Endothelial cell of umbilical vein (primary cell): ENCODE data around the gene CLTB. TPM values are rescaled to one million over a fixed set of nuclear protein-coding genes. Genes with fewer than 3 reads are reported as not detected.

Experiments used
- BruUV-seq: library from RNA; stranded (reverse); fragments of 400-500 nt; replicated peaks from 2 replicates; lab custom pipeline; 2021; lab: Mats Ljungman, UMichigan
- CTCF ChIA-PET: fragments of 300-600, 350-600 bp; sonication (Branson Sonifier 250); formaldehyde crosslinking; loops from one replicate; lab custom pipeline; 2021; ENCODE audit warnings: antibody characterized with exemption, inconsistent platforms; lab: Charles Lee
- POLR2A ChIA-PET: fragments of 300-600, 350-600 bp; sonication (Branson Sonifier 250); formaldehyde crosslinking; loops from one replicate; lab custom pipeline; 2021; ENCODE audit warnings: antibody characterized with exemption, inconsistent platforms; lab: Charles Lee
- DNase-seq: peaks from one replicate; pipeline ENCODE4 v3.0.0-alpha.2; 2011; ENCODE audit warnings: low read depth, low spot score
- FAIRE-seq: peaks from 2 replicates; lab custom pipeline; 2011; peaks lifted over from hg19 to GRCh38; lab: Jason Lieb, UNC
- H2AFZ ChIP-seq: 2 replicates; pipeline ENCODE4 v1.6.0; 2012; ENCODE audit warnings: low read depth, low read length, control low read depth, inconsistent platforms
- H3K27ac ChIP-seq: 2 replicates; pipeline ENCODE4 v1.5.1; 2011; ENCODE audit warnings: low read depth, mild to moderate bottlenecking, control low read depth, low read length, moderate library complexity; ENCODE audit not compliant: insufficient read depth
- H3K27me3 ChIP-seq, 2 experiments: 2 replicates each; pipeline versions ENCODE4 v1.6.0 to v1.6.1; 2011; ENCODE audit warnings: low read length in 2 of 2, mixed read lengths in 1 of 2; ENCODE audit not compliant: control insufficient read depth in 2 of 2, insufficient read depth in 2 of 2
- H3K36me3 ChIP-seq, 2 experiments: 2 replicates in 1 of 2; 3 replicates in 1 of 2; pipeline ENCODE4 v1.5.1; 2011; ENCODE audit warnings: low read length in 2 of 2, mild to moderate bottlenecking in 1 of 2, moderate library complexity in 1 of 2; ENCODE audit not compliant: control insufficient read depth in 2 of 2, insufficient read depth in 2 of 2; ENCODE audit errors: extremely low read depth in 1 of 2
- H3K4me1 ChIP-seq: 3 replicates; pipeline ENCODE4 v1.5.1; 2011; ENCODE audit warnings: mild to moderate bottlenecking, low read length; ENCODE audit not compliant: control insufficient read depth, insufficient read depth; ENCODE audit errors: extremely low read depth
- H3K4me2 ChIP-seq: 2 replicates; pipeline ENCODE4 v1.6.1; 2011; ENCODE audit warnings: low read length, control low read depth, mixed read lengths; ENCODE audit not compliant: insufficient read depth
- H3K4me3 ChIP-seq, 3 experiments: fragments of 200-600 bp in 1 of 3; sonication (generic), shearing (Covaris generic) in 1 of 3; replicated peaks in 1 of 3; 2 replicates each; pipeline ENCODE4 v1.5.1; 2011 to 2016; ENCODE audit warnings: control low read depth in 3 of 3, low read length in 3 of 3, mild to moderate bottlenecking in 2 of 3, inconsistent platforms in 1 of 3, low read depth in 1 of 3, moderate library complexity in 1 of 3; ENCODE audit not compliant: insufficient read depth in 1 of 3
- H3K79me2 ChIP-seq: 2 replicates; pipeline ENCODE4 v1.6.0; 2012; ENCODE audit warnings: low read length, inconsistent platforms; ENCODE audit not compliant: control insufficient read depth, insufficient read depth
- H3K9ac ChIP-seq: replicated peaks from 2 replicates; pipeline ENCODE3; 2011; ENCODE audit warnings: low read length, control low read depth; ENCODE audit not compliant: insufficient read depth; ENCODE audit errors: extremely low read depth
- H3K9me1 ChIP-seq: replicated peaks from 3 replicates; pipeline ENCODE4 v1.6.0; 2011; ENCODE audit warnings: mild to moderate bottlenecking, low read length; ENCODE audit not compliant: control insufficient read depth, insufficient read depth; ENCODE audit errors: extremely low read depth
- H3K9me3 ChIP-seq: replicated peaks from 2 replicates; pipeline ENCODE4 v1.5.1; 2012; ENCODE audit warnings: low read length, inconsistent platforms; ENCODE audit not compliant: control insufficient read depth, insufficient read depth
- H4K20me1 ChIP-seq: replicated peaks from 2 replicates; pipeline ENCODE3; 2011; ENCODE audit warnings: mild to moderate bottlenecking, low read length; ENCODE audit not compliant: control insufficient read depth, insufficient read depth; ENCODE audit errors: extremely low read depth
- CTCF ChIP-seq, 2 donors: IDR thresholded peaks; 1 replicate in 1 of 2; 2 replicates in 1 of 2; pipeline ENCODE4 v1.5.1; 2011; ENCODE audit warnings: low read length in 2 of 2, mild to moderate bottlenecking in 2 of 2, moderate library complexity in 2 of 2, control low read depth in 1 of 2, inconsistent platforms in 1 of 2, low read depth in 1 of 2; ENCODE audit not compliant: insufficient read depth in 1 of 2; ENCODE audit errors: extremely low read depth in 1 of 2
- EZH2 ChIP-seq: IDR thresholded peaks from 2 replicates; pipeline ENCODE4 v1.6.1; 2012; ENCODE audit warnings: borderline replicate concordance, low read depth, mild to moderate bottlenecking, moderate library complexity, low read length, inconsistent platforms; ENCODE audit not compliant: severe bottlenecking
- FOS ChIP-seq: IDR thresholded peaks from 2 replicates; pipeline ENCODE4 v1.6.1; 2011; ENCODE audit warnings: mild to moderate bottlenecking, low read length, moderate library complexity, borderline replicate concordance; ENCODE audit not compliant: insufficient read depth
- GATA2 ChIP-seq: IDR thresholded peaks from 2 replicates; pipeline ENCODE4 v1.7.0; 2011; ENCODE audit warnings: low read depth, mild to moderate bottlenecking, moderate library complexity, mixed read lengths, low read length; ENCODE audit not compliant: insufficient read length, insufficient read depth
- JUN ChIP-seq: IDR thresholded peaks from 2 replicates; pipeline ENCODE4 v1.6.1; 2011; ENCODE audit warnings: borderline replicate concordance, low read depth; ENCODE audit not compliant: insufficient read length, insufficient read depth
- MAX ChIP-seq: IDR thresholded peaks from 2 replicates; pipeline ENCODE4 v1.6.1; 2011; ENCODE audit not compliant: insufficient read depth, insufficient read length
- MYC ChIP-seq: IDR thresholded peaks from one replicate; pipeline ENCODE4 v1.6.1; 2011; ENCODE audit warnings: mild to moderate bottlenecking, low read depth, low read length
- POLR2A ChIP-seq: IDR thresholded peaks from 2 replicates; pipeline ENCODE4 v1.6.1; 2012; ENCODE audit warnings: low read depth, mild to moderate bottlenecking, control low read depth, low read length
- POLR2AphosphoS5 ChIP-seq: IDR thresholded peaks from 2 replicates; pipeline ENCODE4 v1.6.1; 2012; ENCODE audit warnings: low read depth, mild to moderate bottlenecking, control low read depth, low read length, moderate library complexity; ENCODE audit not compliant: insufficient read depth
- dilution Hi-C: fragments of 300-500 bp; cut with MboI; formaldehyde crosslinking; loops from one replicate; pipeline ENCODE4 v1.15.0; 2019; ENCODE audit warnings: low sequenced_read_pairs; ENCODE audit not compliant: extremely low pct_ligation_motif_present
- intact Hi-C: fragments of 100-400 bp; cut with micrococcal nuclease; formaldehyde crosslinking; loops from one replicate; pipeline ENCODE4 v1.10.0; 2022
- polyA plus RNA-seq, 4 experiments: library from polyadenylated mRNA; depleted of rRNA in 3 of 4; stranded (reverse) in 3 of 4; unstranded in 1 of 4; fragments of >200 nt; gene quantifications; 2 replicates each; pipeline versions ENCODE4 v1.2.1 to v1.2.3, GENCODE V29; 2011 to 2012; ENCODE audit warnings: missing spikeins in 1 of 4
- total RNA-seq: library from RNA; stranded (reverse); gene quantifications from 2 replicates; pipeline ENCODE4 v1.2.3, GENCODE V29; 2021

The CLTB gene
- total and polyA plus RNA-seq, 2 donors (not counting 3 experiments of a cell fraction or from before 2014, with no cell fraction given) = 73.2 to 111 TPM

- intact Hi-C loops (loop anchor here (10.0 kb wide), 2 partner anchors 167 to 1027 kb away; partner anchors contain the start of genes DBN1 and GPRIN1), dilution Hi-C loops (no loop called here)
- DNase-seq (no peak), FAIRE-seq (no peak)
- Histone ChIP-seq H3K36me3 (no peaks in the 10 kb centered on the region), H3K27me3 (no peaks in the 10 kb centered on the region), H3K79me2 (peaks cover 35% of the 10 kb centered on the region), H3K4me2 (peak overlapping the region; percentile 79), H3K9ac (peak overlapping the region; percentile 95), H3K4me3 (peak overlapping the region; percentile 68 to 85 (median 75)), H3K27ac (peak overlapping the region; percentile 98), H3K9me3 (no peaks in the 10 kb centered on the region), H4K20me1 (no peaks in the 10 kb centered on the region), H2AFZ (peak overlapping the region; percentile 89), H3K9me1 (no peaks in the 10 kb centered on the region), H3K4me1 (peaks cover 16% of the 10 kb centered on the region)
- CTCF ChIA-PET = interaction anchor here (0.7 to 5.2 kb wide), 18 partner anchors 9 to 863 kb away, joined by 3 to 88 read pairs (median 4); partner anchors contain the start of genes CLTB and RNF44
- POLR2A ChIA-PET = interaction anchor here (0.6 to 1.4 kb wide), 3 partner anchors 18 to 90 kb away, joined by 3 to 4 read pairs (median 4); partner anchors contain the start of gene CLTB
- BruUV-seq = TSS peak; percentile 83
- TF ChIP-seq FOS = no peak
- no peak for TF ChIP-seq CTCF (IDR thresholded peaks at IDR 0.05; ENCODE audit: extremely low read depth in 1 of 2, insufficient read depth in 1 of 2, low read depth in 1 of 2, low read length in 2 of 2)
- no peak for TF ChIP-seq GATA2
- TF ChIP-seq MYC = no peak
- no peak for TF ChIP-seq POLR2AphosphoS5
- no peak for TF ChIP-seq POLR2A
- TF ChIP-seq MAX = no peak
- TF ChIP-seq EZH2 = no peak
- no peak for TF ChIP-seq JUN
These were observed 31.2 kb upstream of the CLTB start for GRCh38 chr5:176447591-176447977.
